ENCODE results near the gene NMRK1.

DNA sequence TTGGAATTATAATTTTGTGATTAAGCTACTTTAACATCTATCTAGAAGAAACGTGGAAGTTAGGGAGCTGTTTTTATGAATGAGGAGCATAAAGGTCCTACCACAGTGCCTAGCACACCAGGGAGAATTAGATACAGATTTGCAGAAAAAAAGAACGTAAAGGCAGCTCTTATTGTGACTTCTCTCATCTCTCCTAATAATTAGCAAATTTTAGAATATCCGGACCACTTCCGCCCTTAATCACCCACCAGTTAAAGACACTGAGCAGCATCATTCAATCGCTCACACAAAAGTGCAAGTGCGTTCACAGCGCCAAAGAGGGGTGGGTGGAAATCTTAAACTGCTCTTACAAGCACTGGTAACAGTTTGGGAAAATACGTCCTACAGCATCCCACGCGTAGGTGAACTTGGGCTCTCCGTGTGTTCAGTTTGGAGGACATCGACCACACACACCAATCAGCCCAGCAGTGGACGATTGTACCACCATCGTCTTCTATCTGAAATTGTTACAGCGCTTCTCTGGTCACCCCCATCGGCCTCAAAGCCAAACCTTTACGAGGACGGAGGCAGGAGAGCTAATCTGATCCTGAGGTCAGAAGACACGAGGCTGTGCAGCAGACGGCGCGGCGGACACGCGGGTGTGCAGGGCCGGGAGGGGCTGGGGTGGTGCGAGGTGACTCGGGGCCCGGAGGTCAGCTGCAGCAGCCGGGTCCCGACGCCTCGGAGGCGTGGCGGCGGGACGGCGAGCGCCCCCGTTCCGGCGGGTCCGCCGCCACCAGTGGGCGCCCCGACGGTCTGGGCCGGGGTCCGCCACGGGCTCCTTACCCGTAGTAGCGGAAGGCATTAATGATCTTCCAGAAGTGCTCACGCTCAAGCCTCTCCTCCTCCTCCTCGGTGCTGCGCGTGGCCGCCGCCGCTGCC lies 60.5 kb downstream of the NMRK1 start:
- TF ChIP-seq, protein P1, sequence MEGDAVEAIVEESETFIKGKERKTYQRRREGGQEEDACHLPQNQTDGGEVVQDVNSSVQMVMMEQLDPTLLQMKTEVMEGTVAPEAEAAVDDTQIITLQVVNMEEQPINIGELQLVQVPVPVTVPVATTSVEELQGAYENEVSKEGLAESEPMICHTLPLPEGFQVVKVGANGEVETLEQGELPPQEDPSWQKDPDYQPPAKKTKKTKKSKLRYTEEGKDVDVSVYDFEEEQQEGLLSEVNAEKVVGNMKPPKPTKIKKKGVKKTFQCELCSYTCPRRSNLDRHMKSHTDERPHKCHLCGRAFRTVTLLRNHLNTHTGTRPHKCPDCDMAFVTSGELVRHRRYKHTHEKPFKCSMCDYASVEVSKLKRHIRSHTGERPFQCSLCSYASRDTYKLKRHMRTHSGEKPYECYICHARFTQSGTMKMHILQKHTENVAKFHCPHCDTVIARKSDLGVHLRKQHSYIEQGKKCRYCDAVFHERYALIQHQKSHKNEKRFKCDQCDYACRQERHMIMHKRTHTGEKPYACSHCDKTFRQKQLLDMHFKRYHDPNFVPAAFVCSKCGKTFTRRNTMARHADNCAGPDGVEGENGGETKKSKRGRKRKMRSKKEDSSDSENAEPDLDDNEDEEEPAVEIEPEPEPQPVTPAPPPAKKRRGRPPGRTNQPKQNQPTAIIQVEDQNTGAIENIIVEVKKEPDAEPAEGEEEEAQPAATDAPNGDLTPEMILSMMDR (IDR thresholded peaks at IDR 0.05): no peak
- no peak for TF ChIP-seq POLR2A (IDR thresholded peaks at IDR 0.05)

All from testis (tissue), 2 donors.